ENCODE data around the gene ACO2. TPM values are rescaled to one million over a fixed set of nuclear protein-coding genes. Genes with fewer than 3 reads are reported as not detected.

The ACO2 gene
- total and polyA plus RNA-seq, 2 of the 4 experiments (the other 2 are of a cell fraction): 71.3 to 72.9 TPM

DNA sequence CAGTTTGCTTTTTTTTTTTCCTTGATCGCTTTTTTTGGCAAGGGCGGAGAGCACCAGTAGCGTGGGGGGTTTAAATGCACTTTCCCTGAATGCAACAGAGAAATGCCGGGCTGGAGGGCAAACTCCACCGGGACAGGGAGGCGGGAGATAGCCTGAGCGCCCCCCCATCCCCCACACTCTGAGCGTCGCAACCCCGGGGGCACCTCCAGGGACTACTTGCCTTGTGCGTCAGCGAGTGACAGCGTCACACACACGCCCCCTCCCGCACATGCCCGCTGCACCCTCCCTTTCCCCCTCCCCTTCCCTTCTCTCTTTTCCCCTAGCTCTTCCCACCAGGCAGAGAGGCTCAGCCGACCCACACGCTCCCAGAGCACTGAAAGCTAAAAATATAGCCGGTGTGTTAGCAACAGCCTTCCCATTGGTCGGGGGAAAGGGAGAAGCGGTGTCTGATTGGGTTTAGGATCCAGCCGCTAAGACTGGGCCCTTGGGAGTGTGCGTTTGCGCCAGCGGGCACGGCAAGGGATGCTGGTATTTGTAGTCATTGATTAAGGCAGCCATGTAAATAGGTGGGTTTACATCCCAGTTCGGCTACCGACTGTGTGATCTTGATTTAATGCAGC, 20.6 kb upstream of the ACO2 start:
- intact Hi-C loops (cut with micrococcal nuclease) (no loop called here), in situ Hi-C loops (cut with MboI; ENCODE audit: low sequenced_read_pairs) (no loop called here), dilution Hi-C loops (cut with HindIII; ENCODE audit: low sequenced_read_pairs, unreplicated experiment) (no loop called here)
- H3K27ac ChIP-seq (ENCODE audit: insufficient read depth, low read length): peak overlapping the region; percentile 86
- H3K9ac ChIP-seq (ENCODE audit: low read depth, low read length): peak overlapping the region; percentile 75
- H4K20me1 ChIP-seq (ENCODE audit: insufficient read depth, low read length): peaks cover 22% of the 10 kb centered on the region
- H2BK5ac ChIP-seq (ENCODE audit: low read depth, low read length, poor library complexity, severe bottlenecking): peak overlapping the region; percentile 75
- peak overlapping the region; percentile 88 for H3K4me2 ChIP-seq (ENCODE audit: low read depth, low read length)
- CTCF ChIA-PET: interaction anchor here (0.9 kb wide), 1 partner anchor 45 kb away, joined by 3 read pairs; no protein-coding TSS in a partner anchor
- peak; percentile 67 for ATAC-seq (ENCODE audit: low read depth)
- H2BK20ac ChIP-seq (ENCODE audit: low read depth, low read length): peak overlapping the region; percentile 79
- H3K9me1 ChIP-seq (ENCODE audit: insufficient read depth, low read length): peaks cover 9% of the 10 kb centered on the region
- H3K18ac ChIP-seq (ENCODE audit: low read depth, low read length): peak overlapping the region; percentile 45
- peak overlapping the region; percentile 90 for H4K91ac ChIP-seq (ENCODE audit: insufficient read depth, low read depth, low read length)
- H3K79me1 ChIP-seq (ENCODE audit: low read depth in 1 of 2, low read length in 2 of 2): peaks cover 9 to 23% of the 10 kb centered on the region in 2 experiments; a peak in 3 of 4 replicates
- BruUV-seq (replicated peaks): no TSS peak
- H4K5ac ChIP-seq (ENCODE audit: low read depth, low read length): peak overlapping the region; percentile 92
- H3K23ac ChIP-seq (ENCODE audit: low read depth, low read length): peak overlapping the region; percentile 93
- peak overlapping the region; percentile 90 for H2BK120ac ChIP-seq (ENCODE audit: low read depth, low read length)
- peak overlapping the region; percentile 99 for H2AK9ac ChIP-seq (replicated peaks; ENCODE audit: low read depth, low read length, poor library complexity)
- H3K9me3 ChIP-seq (ENCODE audit: control insufficient read depth, insufficient read depth, low read length): no peaks in the 10 kb centered on the region
- H3K14ac ChIP-seq (replicated peaks; ENCODE audit: low read depth, low read length): peak overlapping the region; percentile 90
- H3K56ac ChIP-seq (ENCODE audit: extremely low read depth, insufficient read depth, low read length): peak overlapping the region; percentile 93
- H4K8ac ChIP-seq (ENCODE audit: low read depth in 2 of 2, low read length in 2 of 2): peak overlapping the region; percentile 95 to 99
- peaks cover 2% of the 10 kb centered on the region for H3K36me3 ChIP-seq (ENCODE audit: control insufficient read depth, insufficient read depth, low read length)
- POLR2A ChIA-PET (ENCODE audit: unreplicated experiment): interaction anchor here (0.6 kb wide), 2 partner anchors 69 kb away, joined by 3 read pairs; no protein-coding TSS in a partner anchor
- peak overlapping the region; percentile 90 for H2AFZ ChIP-seq (replicated peaks; ENCODE audit: low read length, poor library complexity)
- H2BK15ac ChIP-seq (ENCODE audit: low read depth, low read length): peak overlapping the region; percentile 67; the same call in 1 of the 3 replicates
- 0% methylated on average over 2 of the region's 28 CpGs; no CpG with 5 or more reads in 1 of the 2 experiments for WGBS, 2 experiments (ENCODE audit: extremely low coverage in 2 of 2, insufficient read length in 1 of 2)
- peak overlapping the region; percentile 97 for H3K4me3 ChIP-seq (ENCODE audit: insufficient read depth, low read depth, low read length)
- H3K27me3 ChIP-seq (ENCODE audit: control insufficient read depth, insufficient read depth, low read length): no peaks in the 10 kb centered on the region
- H2AK5ac ChIP-seq (ENCODE audit: low read depth, low read length): peak overlapping the region; percentile 94; the same call in 1 of the 2 replicates
- H3K4ac ChIP-seq (ENCODE audit: low read depth, low read length): peak overlapping the region; percentile 94
- H3K4me1 ChIP-seq (ENCODE audit: control insufficient read depth, insufficient read depth, low read length): peaks cover 3% of the 10 kb centered on the region
- DNase-seq: peak; percentile 99
- TF ChIP-seq MXI1 (IDR thresholded peaks at IDR 0.05; ENCODE audit: borderline replicate concordance, low read depth, low read length) (peak; percentile 69), USF2 (IDR thresholded peaks at IDR 0.05; ENCODE audit: low read depth, low read length) (peak; percentile 54), RCOR1 (IDR thresholded peaks at IDR 0.05; ENCODE audit: insufficient replicate concordance, low read length) (no peak), CEBPB (IDR thresholded peaks at IDR 0.05; ENCODE audit: low read depth, low read length) (0 out of 2 replicates have a peak, but pooled peaks have one; percentile 34), POLR2A (IDR thresholded peaks at IDR 0.05; ENCODE audit: low read depth, low read length) (no peak; the same call in 1 of the 2 replicates), NFE2L2 (IDR thresholded peaks at IDR 0.05; ENCODE audit: low read depth, low read length) (no peak), MAZ (IDR thresholded peaks at IDR 0.05; ENCODE audit: borderline replicate concordance, low read depth, low read length) (peak; percentile 99), FOS (IDR thresholded peaks at IDR 0.05; ENCODE audit: low read depth, low read length) (peak; percentile 24; the same call in 1 of the 2 replicates), ELK1 (IDR thresholded peaks at IDR 0.05; ENCODE audit: borderline replicate concordance, low read depth, low read length) (no peak), BHLHE40 (IDR thresholded peaks at IDR 0.05; ENCODE audit: low read depth, low read length) (peak; percentile 91), RFX5 (IDR thresholded peaks at IDR 0.05; ENCODE audit: low read depth, low read length) (peak; percentile 95)
